H1 (cell line): Measurements from ENCODE around the gene INPP4B. TPM values are rescaled to one million over a fixed set of nuclear protein-coding genes. Genes with fewer than 3 reads are reported as not detected.

Source experiments
- CTCF ChIA-PET: fragments of 300-600 bp; sonication (Branson Sonifier 250); formaldehyde crosslinking; loops from one replicate; lab custom pipeline; 2021; ENCODE audit not compliant: partially characterized antibody; lab: Charles Lee
- POLR2A ChIA-PET: fragments of 300-600 bp; sonication (Branson Sonifier 250); formaldehyde crosslinking; loops from one replicate; lab custom pipeline; 2021; ENCODE audit warnings: inconsistent platforms; ENCODE audit not compliant: partially characterized antibody; lab: Charles Lee
- DNase-seq, 2 experiments: peaks; one replicate each; pipeline versions ENCODE4 v3.0.0 to v3.0.0-alpha.2; 2010 to 2022; ENCODE audit warnings: low spot score in 2 of 2, low read depth in 1 of 2, mixed read lengths in 1 of 2
- FAIRE-seq: peaks from 2 replicates; lab custom pipeline; 2011; peaks lifted over from hg19 to GRCh38; lab: Jason Lieb, UNC
- H2AFZ ChIP-seq: 2 replicates; pipeline ENCODE4 v1.8.1; 2012; ENCODE audit warnings: low read length, inconsistent platforms
- H2AK5ac ChIP-seq: 2 replicates; pipeline ENCODE4 v1.6.1; 2013; ENCODE audit warnings: low read depth, low read length
- H2BK120ac ChIP-seq: replicated peaks from 2 replicates; pipeline ENCODE3; 2013; ENCODE audit warnings: low read depth, low read length, inconsistent platforms
- H2BK12ac ChIP-seq: 2 replicates; pipeline ENCODE4 v1.6.1; 2013; ENCODE audit warnings: low read depth, low read length
- H2BK15ac ChIP-seq: 2 replicates; pipeline ENCODE4 v1.6.1; 2013; ENCODE audit warnings: low read length
- H2BK20ac ChIP-seq: 2 replicates; pipeline ENCODE4 v1.6.1; 2013; ENCODE audit warnings: low read length
- H2BK5ac ChIP-seq: 2 replicates; pipeline ENCODE4 v1.6.1; 2013; ENCODE audit warnings: low read depth, low read length
- H3K14ac ChIP-seq: 2 replicates; pipeline ENCODE4 v1.6.1; 2013; ENCODE audit warnings: inconsistent platforms; ENCODE audit not compliant: insufficient read length
- H3K18ac ChIP-seq: 2 replicates; pipeline ENCODE4 v1.6.1; 2013; ENCODE audit warnings: low read length; ENCODE audit errors: extremely low read depth
- H3K23ac ChIP-seq: 2 replicates; pipeline ENCODE4 v1.6.1; 2013; ENCODE audit warnings: inconsistent platforms; ENCODE audit not compliant: insufficient read length
- H3K23me2 ChIP-seq: 2 replicates; pipeline ENCODE4 v1.6.1; 2013; ENCODE audit warnings: low read depth, low read length
- H3K27ac ChIP-seq: 2 replicates; pipeline ENCODE4 v1.6.1; 2011; ENCODE audit warnings: low read depth, low read length, inconsistent platforms
- H3K27me3 ChIP-seq, 4 experiments: replicated peaks in 1 of 4; 1 replicate in 1 of 4; 2 replicates in 3 of 4; pipeline versions ENCODE4 v1.6.1 to v1.8.1; 2011 to 2013; ENCODE audit warnings: low read length in 3 of 4, mild to moderate bottlenecking in 3 of 4, inconsistent platforms in 2 of 4, mixed read lengths in 2 of 4, moderate library complexity in 1 of 4; ENCODE audit not compliant: control insufficient read depth in 3 of 4, insufficient read depth in 3 of 4; ENCODE audit errors: extremely low read depth in 1 of 4
- H3K36me3 ChIP-seq, 4 experiments: 2 replicates each; pipeline versions ENCODE4 v1.6.1 to v1.8.1; 2011 to 2013; ENCODE audit warnings: mild to moderate bottlenecking in 4 of 4, low read length in 3 of 4, moderate library complexity in 2 of 4, control low read depth in 1 of 4, inconsistent platforms in 1 of 4; ENCODE audit not compliant: insufficient read depth in 4 of 4, control insufficient read depth in 2 of 4
- H3K4ac ChIP-seq: replicated peaks from 2 replicates; pipeline ENCODE3; 2013; ENCODE audit warnings: low read length, low read depth, mixed read lengths, inconsistent platforms; ENCODE audit not compliant: insufficient read length
- H3K4me1 ChIP-seq, 4 experiments: replicated peaks in 1 of 4; 1 replicate in 1 of 4; 2 replicates in 3 of 4; pipeline versions ENCODE4 v1.6.1 to v1.8.1; 2011 to 2013; ENCODE audit warnings: low read length in 3 of 4, inconsistent platforms in 2 of 4, mixed read lengths in 1 of 4; ENCODE audit not compliant: insufficient read depth in 4 of 4, control insufficient read depth in 3 of 4
- H3K4me2 ChIP-seq, 2 experiments: 2 replicates each; pipeline versions ENCODE4 v1.6.1 to v1.8.1; 2011 to 2013; ENCODE audit warnings: low read depth in 2 of 2, low read length in 2 of 2, control low read depth in 1 of 2, inconsistent platforms in 1 of 2, mild to moderate bottlenecking in 1 of 2; ENCODE audit not compliant: insufficient read depth in 1 of 2
- H3K4me3 ChIP-seq, 4 experiments: fragments of 200-600, 300-600 bp in 1 of 4; sonication (generic), shearing (Covaris generic), sonication (Bioruptor Twin) in 1 of 4; 2 replicates each; pipeline versions ENCODE4 v1.5.1 to v1.8.1; 2011 to 2016; ENCODE audit warnings: low read length in 4 of 4, low read depth in 3 of 4, control low read depth in 2 of 4, inconsistent platforms in 2 of 4, mild to moderate bottlenecking in 2 of 4, mixed read lengths in 1 of 4, moderate library complexity in 1 of 4; ENCODE audit not compliant: insufficient read depth in 2 of 4; ENCODE audit errors: extremely low read depth in 1 of 4
- H3K56ac ChIP-seq: replicated peaks from 2 replicates; pipeline ENCODE3; 2013; ENCODE audit warnings: low read depth, mild to moderate bottlenecking, mixed read lengths, low read length, inconsistent platforms; ENCODE audit not compliant: insufficient read length
- H3K79me1 ChIP-seq: 2 replicates; pipeline ENCODE4 v1.6.1; 2013; ENCODE audit warnings: low read depth, low read length, control low read depth
- H3K79me2 ChIP-seq, 2 experiments: 2 replicates each; pipeline versions ENCODE4 v1.6.1 to v1.8.1; 2012 to 2013; ENCODE audit warnings: low read length in 2 of 2, mild to moderate bottlenecking in 2 of 2, inconsistent platforms in 1 of 2; ENCODE audit not compliant: insufficient read depth in 2 of 2, control insufficient read depth in 1 of 2
- H3K9ac ChIP-seq, 4 experiments: replicated peaks in 1 of 4; 1 replicate in 1 of 4; 2 replicates in 3 of 4; pipeline versions ENCODE4 v1.6.1 to v1.8.1; 2011 to 2013; ENCODE audit warnings: low read depth in 3 of 4, low read length in 3 of 4, control low read depth in 2 of 4, mild to moderate bottlenecking in 2 of 4, moderate library complexity in 2 of 4, inconsistent platforms in 1 of 4; ENCODE audit errors: extremely low read depth in 1 of 4
- H3K9me3 ChIP-seq, 2 experiments: 2 replicates each; pipeline versions ENCODE4 v1.6.1 to v1.8.1; 2012 to 2013; ENCODE audit warnings: mild to moderate bottlenecking in 2 of 2, moderate library complexity in 2 of 2, control low read depth in 1 of 2, inconsistent platforms in 1 of 2, low read depth in 1 of 2, low read length in 1 of 2, mixed read lengths in 1 of 2; ENCODE audit not compliant: insufficient read depth in 2 of 2
- H4K20me1 ChIP-seq, 2 experiments: replicated peaks in 1 of 2; 2 replicates each; pipeline versions ENCODE3 to v1.8.1; 2011 to 2013; ENCODE audit warnings: inconsistent platforms in 2 of 2, low read length in 2 of 2, mild to moderate bottlenecking in 1 of 2; ENCODE audit not compliant: insufficient read depth in 2 of 2, control insufficient read depth in 1 of 2
- H4K5ac ChIP-seq: 2 replicates; pipeline ENCODE4 v1.6.1; 2013; ENCODE audit warnings: low read length, low read depth, mixed read lengths, inconsistent platforms; ENCODE audit not compliant: insufficient read length
- H4K8ac ChIP-seq: 2 replicates; pipeline ENCODE4 v1.8.0; 2013; ENCODE audit warnings: mild to moderate bottlenecking, moderate library complexity, low read length, inconsistent platforms; ENCODE audit not compliant: insufficient read depth; ENCODE audit errors: extremely low read depth
- H4K91ac ChIP-seq: replicated peaks from 2 replicates; pipeline ENCODE3; 2013; ENCODE audit warnings: low read length, mixed read lengths, inconsistent platforms; ENCODE audit not compliant: insufficient read length
- CHD1 ChIP-seq: IDR thresholded peaks from 2 replicates; pipeline ENCODE4 v1.6.1; 2012; ENCODE audit warnings: low read depth, low read length, improper control_type of control experiment
- RAD21 ChIP-seq, 2 experiments: IDR thresholded peaks in 1 of 2; conservative IDR thresholded peaks in 1 of 2; 2 replicates each; pipeline ENCODE4 v1.6.1; 2011; ENCODE audit warnings: low read depth in 2 of 2, low read length in 2 of 2, improper control_type of control experiment in 1 of 2, inconsistent platforms in 1 of 2, mild to moderate bottlenecking in 1 of 2, moderate library complexity in 1 of 2
- WGBS, 2 experiments: shearing (Covaris generic) in 1 of 2; methylation state at CpG; one replicate each; pipeline versions ENCODE4 v1.1.6 to v1.1.7; 2013 to 2015; ENCODE audit warnings: low lambda C conversion rate in 2 of 2, mixed read lengths in 2 of 2, inconsistent platforms in 1 of 2, low coverage in 1 of 2, missing lambda C conversion rate in 1 of 2; ENCODE audit not compliant: insufficient replicate concordance in 2 of 2, insufficient coverage in 1 of 2, insufficient read length in 1 of 2; ENCODE audit errors: extremely low coverage in 1 of 2, missing lambda C conversion rate in 1 of 2; 5-methylcytosine and 5-hydroxymethylcytosine counted together
- polyA plus RNA-seq, 7 experiments: library from polyadenylated mRNA; depleted of rRNA in 3 of 7; stranded (reverse) in 5 of 7; unstranded in 2 of 7; fragments of >200 nt in 5 of 7; fragments of 200-250 nt in 2 of 7; gene quantifications; 1 replicate in 5 of 7; 2 replicates in 1 of 7; 4 replicates in 1 of 7; pipeline versions ENCODE4 v1.2.1 to v1.2.3, GENCODE V29; 2011 to 2013; ENCODE audit warnings: missing spikeins in 2 of 7, mixed read lengths in 2 of 7
- total RNA-seq: library from RNA; stranded (reverse); fragmentation: NEBNext Ultra II Directional; extraction: Animal tissue kit (Norgen Biotek cat#: 25700); gene quantifications from 2 replicates; pipeline ENCODE4 v1.2.1, GENCODE V29; 2021
- TF ChIP-seq, protein P1 (sequence below), 3 experiments: IDR thresholded peaks; 1 replicate in 2 of 3; 2 replicates in 1 of 3; pipeline versions ENCODE4 v1.5.1 to v1.6.1; 2011; ENCODE audit warnings: low read length in 3 of 3, mild to moderate bottlenecking in 3 of 3, inconsistent platforms in 2 of 3, low read depth in 1 of 3, moderate library complexity in 1 of 3; ENCODE audit not compliant: insufficient read depth in 1 of 3; ENCODE audit errors: control extremely low read depth in 1 of 3

Gene INPP4B
- total and polyA plus RNA-seq, 2 of the 8 experiments (the other 6 are each of a cell fraction or from before 2014, with no cell fraction given), result 0.11 to 0.54 TPM

DNA sequence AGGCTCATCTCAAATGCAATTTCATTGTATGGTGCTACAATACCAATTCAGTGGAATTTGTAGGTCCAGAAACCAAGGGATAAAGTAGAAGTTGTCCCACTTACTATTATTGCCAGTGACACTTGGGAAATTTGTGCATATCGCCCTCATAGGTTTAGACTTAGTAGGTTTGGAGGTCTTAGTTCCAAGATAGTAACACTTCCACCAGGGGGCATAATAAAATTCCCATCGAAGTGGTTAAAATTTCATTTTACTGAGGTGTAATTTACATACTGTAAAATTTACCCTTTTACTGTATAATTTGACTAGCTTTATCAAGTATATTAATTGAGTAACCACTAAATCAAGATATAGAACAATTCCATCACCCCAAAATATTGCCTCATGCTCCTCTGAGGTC lies 174.6 kb downstream of the INPP4B start:
- no peaks in the 10 kb centered on the region for H3K36me3 ChIP-seq
- H3K18ac ChIP-seq, result no peak overlapping the region
- no peak overlapping the region for H2AK5ac ChIP-seq
- CTCF ChIA-PET, result interaction anchor here (0.9 to 1.2 kb wide), 3 partner anchors 10 to 258 kb away, joined by 3 read pairs; no protein-coding TSS in a partner anchor
- no peak for FAIRE-seq
- no peak overlapping the region for H2BK120ac ChIP-seq
- no peaks in the 10 kb centered on the region for H3K27me3 ChIP-seq
- no peak overlapping the region for H2BK20ac ChIP-seq
- no peak overlapping the region for H3K9ac ChIP-seq
- H3K4me3 ChIP-seq, result no peak overlapping the region
- no peak overlapping the region for H3K14ac ChIP-seq
- H4K91ac ChIP-seq, result no peak overlapping the region
- POLR2A ChIA-PET, result no interaction called here
- no peaks in the 10 kb centered on the region for H4K20me1 ChIP-seq
- no peaks in the 10 kb centered on the region for H3K4me1 ChIP-seq
- no peak overlapping the region for H3K56ac ChIP-seq
- no peak overlapping the region for H2AFZ ChIP-seq
- H3K23me2 ChIP-seq, result no peaks in the 10 kb centered on the region
- no peaks in the 10 kb centered on the region for H3K79me2 ChIP-seq
- no peak overlapping the region for H3K23ac ChIP-seq
- H3K4ac ChIP-seq, result no peak overlapping the region
- H3K79me1 ChIP-seq, result no peaks in the 10 kb centered on the region
- no peak overlapping the region for H4K8ac ChIP-seq
- H2BK5ac ChIP-seq, result no peak overlapping the region
- peaks cover 6 to 8% of the 10 kb centered on the region in 2 experiments; a peak in 2 of 4 replicates for H3K9me3 ChIP-seq
- DNase-seq, result no peak
- H3K27ac ChIP-seq, result no peak overlapping the region
- H2BK15ac ChIP-seq, result no peak overlapping the region
- no peak overlapping the region for H4K5ac ChIP-seq
- H2BK12ac ChIP-seq, result no peak overlapping the region
- no peak overlapping the region for H3K4me2 ChIP-seq
- TF ChIP-seq CHD1, result no peak
- peak; percentile 16 to 23; a peak in 3 of 4 replicates for TF ChIP-seq RAD21 (IDR thresholded peaks at IDR 0.05 in 1 of 2, conservative IDR thresholded peaks at IDR 0.05 in 1 of 2; ENCODE audit: low read depth in 2 of 2, low read length in 2 of 2)
- TF ChIP-seq, protein P1, sequence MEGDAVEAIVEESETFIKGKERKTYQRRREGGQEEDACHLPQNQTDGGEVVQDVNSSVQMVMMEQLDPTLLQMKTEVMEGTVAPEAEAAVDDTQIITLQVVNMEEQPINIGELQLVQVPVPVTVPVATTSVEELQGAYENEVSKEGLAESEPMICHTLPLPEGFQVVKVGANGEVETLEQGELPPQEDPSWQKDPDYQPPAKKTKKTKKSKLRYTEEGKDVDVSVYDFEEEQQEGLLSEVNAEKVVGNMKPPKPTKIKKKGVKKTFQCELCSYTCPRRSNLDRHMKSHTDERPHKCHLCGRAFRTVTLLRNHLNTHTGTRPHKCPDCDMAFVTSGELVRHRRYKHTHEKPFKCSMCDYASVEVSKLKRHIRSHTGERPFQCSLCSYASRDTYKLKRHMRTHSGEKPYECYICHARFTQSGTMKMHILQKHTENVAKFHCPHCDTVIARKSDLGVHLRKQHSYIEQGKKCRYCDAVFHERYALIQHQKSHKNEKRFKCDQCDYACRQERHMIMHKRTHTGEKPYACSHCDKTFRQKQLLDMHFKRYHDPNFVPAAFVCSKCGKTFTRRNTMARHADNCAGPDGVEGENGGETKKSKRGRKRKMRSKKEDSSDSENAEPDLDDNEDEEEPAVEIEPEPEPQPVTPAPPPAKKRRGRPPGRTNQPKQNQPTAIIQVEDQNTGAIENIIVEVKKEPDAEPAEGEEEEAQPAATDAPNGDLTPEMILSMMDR (IDR thresholded peaks at IDR 0.05; ENCODE audit: control extremely low read depth in 1 of 3, insufficient read depth in 1 of 3, low read depth in 1 of 3, low read length in 3 of 3), result peak in 2 of 3 experiments; percentile 14 to 26; a peak in 2 of 4 replicates
- WGBS, 2 experiments, result 69% methylated on average over 2 of the region's 2 CpGs; no CpG with 5 or more reads in 1 of the 2 experiments
